GM12878 (cell line): ENCODE measurements around the gene SLC6A11. TPM values are rescaled to one million over a fixed set of nuclear protein-coding genes. Genes with fewer than 3 reads are reported as not detected.

ENCODE experiments used
- ATAC-seq: fragments of 200-7000 bp; cut with Tn5 transposase; 3 replicates; pipeline ENCODE4 v1.9.1; 2020; ENCODE audit warnings: mild to moderate bottlenecking, moderate library complexity
- BruUV-seq: library from RNA; stranded (reverse); fragments of 400-500 nt; replicated peaks from 2 replicates; lab custom pipeline; 2021; lab: Mats Ljungman, UMichigan
- CTCF ChIA-PET: fragments of 300-600 bp; sonication (Branson Sonifier 250); formaldehyde crosslinking; extraction: SDS; loops from one replicate; lab custom pipeline; 2021; ENCODE audit warnings: inconsistent platforms; lab: Yijun Ruan, JAX
- POLR2A ChIA-PET: fragments of 350-600 bp; formaldehyde crosslinking; extraction: SDS; loops from one replicate; lab custom pipeline; 2021; ENCODE audit warnings: inconsistent platforms; lab: Charles Lee
- RAD21 ChIA-PET: fragments of 300-600 bp; sonication (Branson Sonifier 250); formaldehyde crosslinking; loops from one replicate; lab custom pipeline; 2023; ENCODE audit warnings: antibody characterized with exemption; ENCODE audit not compliant: unreplicated experiment; lab: Charles Lee
- SMC1A ChIA-PET: fragments of 300-600 bp; sonication (Branson Sonifier 250); formaldehyde crosslinking; loops from one replicate; lab custom pipeline; 2023; ENCODE audit not compliant: unreplicated experiment, uncharacterized antibody; lab: Charles Lee
- DNase-seq: peaks from one replicate; pipeline ENCODE4 v3.0.0-alpha.2; 2011; ENCODE audit warnings: low read depth, low spot score
- FAIRE-seq: peaks from 3 replicates; lab custom pipeline; 2011; peaks lifted over from hg19 to GRCh38; lab: Jason Lieb, UNC
- H2AFZ ChIP-seq: 2 replicates; pipeline ENCODE4 v1.6.0; 2011; ENCODE audit warnings: low read depth, low read length, control low read depth; ENCODE audit not compliant: control insufficient read depth
- H3K27ac ChIP-seq: 2 replicates; pipeline ENCODE4 v1.5.1; 2011; ENCODE audit warnings: control low read depth; ENCODE audit not compliant: control insufficient read depth, insufficient read depth
- H3K27me3 ChIP-seq, 2 experiments: replicated peaks in 1 of 2; 2 replicates each; pipeline versions ENCODE4 v1.6.0 to v1.6.1; 2011; ENCODE audit warnings: low read length in 1 of 2; ENCODE audit not compliant: control insufficient read depth in 2 of 2, insufficient read depth in 2 of 2
- H3K36me3 ChIP-seq, 2 experiments: 2 replicates each; pipeline ENCODE4 v1.5.1; 2011; ENCODE audit warnings: low read length in 1 of 2; ENCODE audit not compliant: control insufficient read depth in 2 of 2, insufficient read depth in 2 of 2
- H3K4me1 ChIP-seq: 2 replicates; pipeline ENCODE4 v1.6.1; 2011; ENCODE audit warnings: mild to moderate bottlenecking, low read length, moderate library complexity, mixed read lengths; ENCODE audit not compliant: control insufficient read depth, insufficient read depth
- H3K4me2 ChIP-seq: 2 replicates; pipeline ENCODE4 v1.6.0; 2011; ENCODE audit warnings: control low read depth; ENCODE audit not compliant: control insufficient read depth, insufficient read depth
- H3K4me3 ChIP-seq: fragments of 200-600 bp; sonication (generic); 2 replicates; pipeline ENCODE4 v1.5.1; 2016
- H3K79me2 ChIP-seq: 2 replicates; pipeline ENCODE4 v1.6.0; 2011; ENCODE audit warnings: low read length; ENCODE audit not compliant: control insufficient read depth, insufficient read depth
- H3K9ac ChIP-seq: 2 replicates; pipeline ENCODE4 v1.8.0; 2011; ENCODE audit warnings: low read length, control low read depth, mixed read lengths; ENCODE audit not compliant: control insufficient read depth, insufficient read depth
- H3K9me3 ChIP-seq: replicated peaks from 3 replicates; pipeline ENCODE4 v1.5.1; 2011; ENCODE audit warnings: mild to moderate bottlenecking, low read length; ENCODE audit not compliant: control insufficient read depth, insufficient read depth
- H4K20me1 ChIP-seq: 2 replicates; pipeline ENCODE4 v1.6.0; 2011; ENCODE audit not compliant: control insufficient read depth, insufficient read depth
- CHD1 ChIP-seq: IDR thresholded peaks from 2 replicates; pipeline ENCODE4 v1.6.1; 2012; ENCODE audit warnings: low read depth, low read length, improper control_type of control experiment
- CREM ChIP-seq: IDR thresholded peaks from 2 replicates; pipeline ENCODE4 v1.6.1; 2014; ENCODE audit warnings: antibody characterized with exemption, low read depth
- CTCF ChIP-seq, 3 experiments: IDR thresholded peaks in 2 of 3; conservative IDR thresholded peaks in 1 of 3; 2 replicates each; pipeline ENCODE4 v1.5.1; 2011; ENCODE audit warnings: low read depth in 3 of 3, low read length in 3 of 3, mild to moderate bottlenecking in 3 of 3, control low read depth in 2 of 3, moderate library complexity in 2 of 3, inconsistent platforms in 1 of 3, mixed read lengths in 1 of 3; ENCODE audit not compliant: control insufficient read depth in 2 of 3, insufficient read depth in 1 of 3; ENCODE audit errors: extremely low read depth in 1 of 3
- PML ChIP-seq: IDR thresholded peaks from 2 replicates; pipeline ENCODE4 v1.6.1; 2012; ENCODE audit warnings: low read length, inconsistent platforms
- RAD51 ChIP-seq: fragments of 450-650 bp; IDR thresholded peaks from 2 replicates; pipeline ENCODE4 v1.6.1; 2016; ENCODE audit warnings: moderate library complexity, mild to moderate bottlenecking, inconsistent platforms
- RUNX3 ChIP-seq: IDR thresholded peaks from 2 replicates; pipeline ENCODE4 v1.6.1; 2012; ENCODE audit warnings: low read length, inconsistent platforms
- SIN3A ChIP-seq: IDR thresholded peaks from 2 replicates; pipeline ENCODE4 v1.6.1; 2012; ENCODE audit warnings: low read depth, low read length, improper control_type of control experiment
- ZBTB4 ChIP-seq: fragments of 450-650 bp; formaldehyde crosslinking; IDR thresholded peaks from 2 replicates; pipeline ENCODE4 v1.4.0; 2022; ENCODE audit warnings: mild to moderate bottlenecking, moderate library complexity
- WGBS: methylation state at CpG from one replicate; pipeline ENCODE4 v1.1.6; 2016; ENCODE audit warnings: low lambda C conversion rate; ENCODE audit not compliant: insufficient replicate concordance, insufficient coverage; ENCODE audit errors: missing lambda C conversion rate; 5-methylcytosine and 5-hydroxymethylcytosine counted together
- in situ Hi-C: fragments of 300-500 bp; cut with MboI; formaldehyde crosslinking; loops from 9 replicates; pipeline ENCODE4 v1.14.3; 2018; ENCODE audit warnings: mixed read lengths
- intact Hi-C: fragments of 100-400 bp; cut with micrococcal nuclease; formaldehyde crosslinking; loops from one replicate; pipeline ENCODE4 v1.14.2; 2022; ENCODE audit not compliant: unreplicated experiment
- polyA plus RNA-seq, 11 experiments: library from polyadenylated mRNA; depleted of rRNA in 4 of 11; unstranded in 6 of 11; stranded (reverse) in 5 of 11; fragments of >200 nt; fragmentation: Nextera tagmentation in 4 of 11; fragmentation: Illumina TruSeq in 1 of 11; extraction: Ambion mirVana in 4 of 11; extraction: Trizol in 1 of 11; gene quantifications; 1 replicate in 1 of 11; 2 replicates in 10 of 11; pipeline versions ENCODE4 v1.2.1 to v1.2.3, GENCODE V29; 2011 to 2016; ENCODE audit warnings: inconsistent platforms in 2 of 11, missing spikeins in 2 of 11, low read depth in 1 of 11
- total RNA-seq, 4 experiments: library from RNA; depleted of rRNA in 3 of 4; stranded (reverse); fragments of >200 nt in 3 of 4; fragmentation: Illumina TruSeq in 1 of 4; extraction: Trizol in 1 of 4; gene quantifications; 2 replicates each; pipeline versions ENCODE4 v1.2.1 to v1.2.3, GENCODE V29; 2013 to 2021

SLC6A11 gene
- total and polyA plus RNA-seq, 10 of the 15 experiments (the other 5 are each of a cell fraction or from before 2014, with no cell fraction given) = not detected

GRCh38 chr3:10939556-10939955 lies 123.5 kb downstream of the SLC6A11 start (continued):
- TF ChIP-seq CHD1 = no peak

GRCh38 chr3:10940106-10940505 lies 124.1 kb downstream of the SLC6A11 start:
- H4K20me1 ChIP-seq = no peaks in the 10 kb centered on the region
- no peaks in the 10 kb centered on the region for H3K27me3 ChIP-seq
- DNase-seq (no peak), ATAC-seq (no peak), FAIRE-seq (no peak)
- H3K9me3 ChIP-seq = no peaks in the 10 kb centered on the region; the same call in 2 of the 3 replicates
- SMC1A ChIA-PET = no interaction called here
- no peak overlapping the region for H3K27ac ChIP-seq
- no peak overlapping the region for H2AFZ ChIP-seq
- RAD21 ChIA-PET = no interaction called here
- 50% methylated on average over 12 of the region's 12 CpGs for WGBS
- in situ Hi-C loops = loop anchor here (10.0 kb wide), 1 partner anchor 715 kb away; no protein-coding TSS in a partner anchor
- POLR2A ChIA-PET = no interaction called here
- CTCF ChIA-PET = no interaction called here
- BruUV-seq = no TSS peak
- H3K4me1 ChIP-seq = no peaks in the 10 kb centered on the region
- TF ChIP-seq SIN3A (no peak), PML (no peak), RUNX3 (no peak), CREM (no peak), RAD51 (no peak)
- TF ChIP-seq, all 136 proteins: peak for 0
- H3K79me2 ChIP-seq = no peaks in the 10 kb centered on the region
- intact Hi-C loops = no loop called here
- H3K9ac ChIP-seq = no peak overlapping the region
- no peak overlapping the region for H3K4me2 ChIP-seq
- H3K36me3 ChIP-seq = no peaks in the 10 kb centered on the region
- H3K4me3 ChIP-seq = no peak overlapping the region

GRCh38 chr3:10941972-10942371 lies 125.9 kb downstream of the SLC6A11 start:
- no peak overlapping the region for H3K9ac ChIP-seq
- no peaks in the 10 kb centered on the region for H4K20me1 ChIP-seq
- BruUV-seq = no TSS peak
- DNase-seq (no peak), ATAC-seq (peak; percentile 62; the same call in 2 of the 3 replicates), FAIRE-seq (no peak)
- H3K27me3 ChIP-seq = no peaks in the 10 kb centered on the region
- WGBS = 71% methylated on average over 1 of the region's 1 CpG
- intact Hi-C loops = no loop called here
- no peaks in the 10 kb centered on the region for H3K36me3 ChIP-seq
- no peak overlapping the region for H3K27ac ChIP-seq
- no peaks in the 10 kb centered on the region for H3K4me1 ChIP-seq
- no peaks in the 10 kb centered on the region for H3K79me2 ChIP-seq
- H2AFZ ChIP-seq = no peak overlapping the region
- CTCF ChIA-PET = interaction anchor here (0.6 to 2.6 kb wide), 4 partner anchors 12 to 184 kb away, joined by 3 to 11 read pairs (median 5); no protein-coding TSS in a partner anchor
- no peak for TF ChIP-seq ZBTB4
- TF ChIP-seq CTCF (IDR thresholded peaks at IDR 0.05 in 2 of 3, conservative IDR thresholded peaks at IDR 0.05 in 1 of 3; ENCODE audit: control insufficient read depth in 2 of 3, extremely low read depth in 1 of 3, insufficient read depth in 1 of 3, low read depth in 3 of 3, low read length in 3 of 3) = peak; percentile 35 to 73 (median 72)
- POLR2A ChIA-PET = no interaction called here
- H3K9me3 ChIP-seq = no peaks in the 10 kb centered on the region; the same call in 2 of the 3 replicates
- in situ Hi-C loops = loop anchor here (10.0 kb wide), 1 partner anchor 713 kb away; no protein-coding TSS in a partner anchor
- no peak overlapping the region for H3K4me2 ChIP-seq
- SMC1A ChIA-PET = no interaction called here
- H3K4me3 ChIP-seq = no peak overlapping the region
- RAD21 ChIA-PET = interaction anchor here (1.2 kb wide), 1 partner anchor 184 kb away, joined by 3 read pairs; no protein-coding TSS in a partner anchor
